Neuronal stem cell (in vitro differentiated cells): ENCODE measurements around the gene LEPROT.

Source experiments
- DNase-seq: peaks from one replicate; pipeline ENCODE4 v3.0.0-alpha.2; 2013; ENCODE audit warnings: low spot score
- H2AFZ ChIP-seq: one replicate; pipeline ENCODE4 v1.6.1; 2013; ENCODE audit warnings: mild to moderate bottlenecking, low read length, inconsistent platforms
- H2AK5ac ChIP-seq: 2 replicates; pipeline ENCODE4 v1.6.1; 2013; ENCODE audit warnings: low read depth, mild to moderate bottlenecking, inconsistent platforms, low read length, moderate library complexity, mixed read lengths
- H2BK120ac ChIP-seq: 2 replicates; pipeline ENCODE4 v1.6.1; 2013; ENCODE audit warnings: low read depth, mild to moderate bottlenecking, inconsistent platforms, low read length, moderate library complexity, mixed read lengths
- H2BK12ac ChIP-seq: one replicate; pipeline ENCODE4 v1.6.1; 2013; ENCODE audit warnings: low read length, inconsistent platforms
- H2BK15ac ChIP-seq: 2 replicates; pipeline ENCODE4 v1.6.1; 2013; ENCODE audit warnings: mild to moderate bottlenecking, low read length, inconsistent platforms, mixed read lengths
- H2BK5ac ChIP-seq: one replicate; pipeline ENCODE4 v1.6.1; 2013; ENCODE audit warnings: inconsistent platforms, mild to moderate bottlenecking, low read length, moderate library complexity
- H3K14ac ChIP-seq: one replicate; pipeline ENCODE4 v1.6.1; 2013; ENCODE audit warnings: low read length, inconsistent platforms
- H3K18ac ChIP-seq: 2 replicates; pipeline ENCODE4 v1.6.1; 2013; ENCODE audit warnings: low read length, inconsistent platforms
- H3K23ac ChIP-seq: 2 replicates; pipeline ENCODE4 v1.6.1; 2013; ENCODE audit warnings: low read depth, mild to moderate bottlenecking, mixed read lengths, low read length, inconsistent platforms; ENCODE audit not compliant: poor library complexity
- H3K27ac ChIP-seq: replicated peaks from 3 replicates; pipeline ENCODE4 v1.5.1; 2013; ENCODE audit warnings: low read length, inconsistent platforms
- H3K27me3 ChIP-seq, 3 experiments: 2 replicates each; pipeline ENCODE4 v1.6.1; 2013; ENCODE audit warnings: low read length in 3 of 3, mild to moderate bottlenecking in 2 of 3, inconsistent platforms in 1 of 3, low read depth in 1 of 3, mixed read lengths in 1 of 3, moderate library complexity in 1 of 3; ENCODE audit not compliant: control insufficient read depth in 3 of 3, insufficient read depth in 3 of 3
- H3K36me3 ChIP-seq, 2 donors: replicated peaks in 1 of 2; 2 replicates each; pipeline ENCODE4 v1.6.1; 2013; ENCODE audit warnings: low read length in 2 of 2; ENCODE audit not compliant: control insufficient read depth in 2 of 2, insufficient read depth in 2 of 2
- H3K4ac ChIP-seq: 2 replicates; pipeline ENCODE4 v1.6.1; 2013; ENCODE audit warnings: inconsistent platforms, mild to moderate bottlenecking, low read length, moderate library complexity
- H3K4me1 ChIP-seq, 2 donors: 1 replicate in 1 of 2; 2 replicates in 1 of 2; pipeline ENCODE4 v1.6.1; 2013; ENCODE audit warnings: low read length in 2 of 2, low read depth in 1 of 2; ENCODE audit not compliant: control insufficient read depth in 2 of 2, insufficient read depth in 1 of 2
- H3K4me2 ChIP-seq: one replicate; pipeline ENCODE4 v1.6.1; 2013; ENCODE audit warnings: mild to moderate bottlenecking, low read length, inconsistent platforms; ENCODE audit not compliant: insufficient read depth, poor library complexity, severe bottlenecking
- H3K4me3 ChIP-seq, 2 donors: 2 replicates each; pipeline ENCODE4 v1.5.1; 2013; ENCODE audit warnings: low read length in 2 of 2, mild to moderate bottlenecking in 2 of 2, inconsistent platforms in 1 of 2, moderate library complexity in 1 of 2
- H3K79me1 ChIP-seq: one replicate; pipeline ENCODE4 v1.6.1; 2013; ENCODE audit warnings: low read depth, mild to moderate bottlenecking, inconsistent platforms, low read length, moderate library complexity
- H3K9ac ChIP-seq: one replicate; pipeline ENCODE4 v1.6.1; 2013; ENCODE audit warnings: mild to moderate bottlenecking, low read depth, low read length, inconsistent platforms; ENCODE audit not compliant: poor library complexity
- H3K9me3 ChIP-seq, 2 donors: replicated peaks in 1 of 2; 2 replicates each; pipeline versions ENCODE3 to v1.6.1; 2013; ENCODE audit warnings: low read length in 2 of 2, mild to moderate bottlenecking in 2 of 2, inconsistent platforms in 1 of 2, low read depth in 1 of 2, mixed read lengths in 1 of 2, moderate library complexity in 1 of 2; ENCODE audit not compliant: control insufficient read depth in 2 of 2, insufficient read depth in 1 of 2
- H4K8ac ChIP-seq: one replicate; pipeline ENCODE4 v1.6.1; 2013; ENCODE audit warnings: low read depth, mild to moderate bottlenecking, inconsistent platforms, low read length, moderate library complexity
- H4K91ac ChIP-seq: one replicate; pipeline ENCODE4 v1.6.1; 2013; ENCODE audit warnings: low read length, low read depth, mild to moderate bottlenecking, inconsistent platforms; ENCODE audit not compliant: poor library complexity
- WGBS, 2 donors: extraction: QIAGEN DNeasy Blood & Tissue Kit; methylation state at CpG; one replicate each; pipeline ENCODE4 v1.1.7; 2013; ENCODE audit warnings: missing lambda C conversion rate in 2 of 2, mixed read lengths in 1 of 2; ENCODE audit not compliant: insufficient read length in 2 of 2, insufficient replicate concordance in 1 of 2; ENCODE audit errors: extremely low coverage in 2 of 2; 5-methylcytosine and 5-hydroxymethylcytosine counted together

Gene LEPROT

DNA sequence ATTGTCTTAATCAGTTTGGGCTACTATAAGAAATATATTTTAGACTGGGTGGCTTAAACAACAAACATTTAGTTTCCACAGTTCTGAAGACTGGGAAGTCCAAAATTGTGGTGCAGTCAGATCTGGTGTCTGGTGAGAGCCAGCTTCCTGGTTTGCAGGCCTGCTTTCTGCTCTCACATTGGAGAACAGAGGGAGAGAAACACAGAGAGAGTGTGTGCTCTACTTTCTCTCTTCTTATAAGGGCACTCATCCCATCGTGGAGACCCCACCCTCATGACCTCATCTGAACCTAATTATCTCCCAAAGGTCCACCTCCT, 4.1 kb downstream of the LEPROT start:
- no peak overlapping the region for H2BK12ac ChIP-seq
- H3K23ac ChIP-seq = no peak overlapping the region
- no peak overlapping the region for H2BK15ac ChIP-seq
- H3K27ac ChIP-seq = no peak overlapping the region
- no peak overlapping the region for H2BK5ac ChIP-seq
- no peak overlapping the region for H2BK120ac ChIP-seq
- no peak overlapping the region for H3K18ac ChIP-seq
- H3K4me3 ChIP-seq = no peak overlapping the region
- no CpG with 5 or more reads among the region's 1 CpG for WGBS, 2 donors
- H4K91ac ChIP-seq = no peak overlapping the region
- no peak overlapping the region for H3K9ac ChIP-seq
- no peak overlapping the region for H4K8ac ChIP-seq
- H3K79me1 ChIP-seq = peaks cover 5% of the 10 kb centered on the region
- H3K36me3 ChIP-seq = peaks cover 2 to 46% of the 10 kb centered on the region in 2 donors
- no peak for DNase-seq
- H3K4me2 ChIP-seq = no peak overlapping the region
- peaks cover 5% of the 10 kb centered on the region in 2 donors for H3K4me1 ChIP-seq
- no peak overlapping the region for H3K14ac ChIP-seq
- H2AK5ac ChIP-seq = no peak overlapping the region
- H3K9me3 ChIP-seq = no peaks in the 10 kb centered on the region
- H3K4ac ChIP-seq = no peak overlapping the region
- no peaks in the 10 kb centered on the region for H3K27me3 ChIP-seq
- no peak overlapping the region for H2AFZ ChIP-seq

GRCh38 chr1:65425006-65425405, 4.5 kb downstream of the LEPROT start:
- Histone ChIP-seq H3K23ac (no peak overlapping the region), H3K4ac (no peak overlapping the region), H3K4me2 (no peak overlapping the region), H3K9me3 (no peaks in the 10 kb centered on the region), H3K14ac (no peak overlapping the region), H4K8ac (no peak overlapping the region), H3K27me3 (no peaks in the 10 kb centered on the region), H2BK12ac (no peak overlapping the region), H3K9ac (no peak overlapping the region), H2BK15ac (no peak overlapping the region), H2BK5ac (no peak overlapping the region), H2BK120ac (no peak overlapping the region), H2AK5ac (no peak overlapping the region), H3K79me1 (peaks cover 5% of the 10 kb centered on the region), H3K36me3 (peaks cover 2 to 51% of the 10 kb centered on the region in 2 donors), H3K4me3 (no peak overlapping the region), H2AFZ (no peak overlapping the region), H3K4me1 (peaks cover 2 to 9% of the 10 kb centered on the region in 2 donors), H3K18ac (no peak overlapping the region), H3K27ac (no peak overlapping the region), H4K91ac (no peak overlapping the region)
- no CpG with 5 or more reads among the region's 2 CpGs for WGBS, 2 donors
- DNase-seq = no peak

GRCh38 chr1:65425697-65426096, 5.2 kb downstream of the LEPROT start:
- H3K27ac ChIP-seq = peak overlapping the region; percentile 10

DNA sequence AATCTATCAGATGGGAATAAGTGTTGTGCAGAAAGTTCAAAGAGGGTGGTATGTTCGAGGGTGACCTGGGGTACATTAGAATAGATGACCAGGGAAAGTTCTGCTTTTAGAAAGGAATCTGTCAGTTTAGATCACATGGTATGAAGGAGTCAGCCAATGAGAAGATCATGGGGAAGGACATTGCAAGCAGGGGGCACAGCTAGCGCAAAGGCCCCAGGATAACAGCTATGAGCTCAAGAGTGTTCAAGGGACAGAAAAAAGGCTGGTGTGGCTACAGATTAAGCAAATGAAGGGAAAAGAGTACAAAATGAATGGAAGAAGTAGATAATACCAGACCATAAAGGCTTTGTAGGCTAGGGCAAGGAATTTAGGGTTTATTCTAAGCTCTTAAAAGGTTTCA, 8.6 kb downstream of the LEPROT start:
- no peaks in the 10 kb centered on the region for H3K9me3 ChIP-seq
- H3K4me2 ChIP-seq = no peak overlapping the region
- H4K91ac ChIP-seq = no peak overlapping the region
- H2BK5ac ChIP-seq = no peak overlapping the region
- H3K23ac ChIP-seq = no peak overlapping the region
- no peak overlapping the region for H3K9ac ChIP-seq
- no peak overlapping the region for H3K14ac ChIP-seq
- H2BK120ac ChIP-seq = no peak overlapping the region
- no peak for DNase-seq
- no peaks in the 10 kb centered on the region for H3K79me1 ChIP-seq
- WGBS, 2 donors = no CpG with 5 or more reads among the region's 2 CpGs
- H3K27me3 ChIP-seq = no peaks in the 10 kb centered on the region
- H2BK15ac ChIP-seq = no peak overlapping the region
- peaks cover 2 to 83% of the 10 kb centered on the region in 2 donors for H3K36me3 ChIP-seq
- H4K8ac ChIP-seq = no peak overlapping the region
- no peak overlapping the region for H2AK5ac ChIP-seq
- H3K4me1 ChIP-seq = peaks cover 0 to 19% of the 10 kb centered on the region in 2 donors
- peak overlapping the region; percentile 34 for H3K27ac ChIP-seq
- no peak overlapping the region for H2BK12ac ChIP-seq
- H2AFZ ChIP-seq = no peak overlapping the region
- no peak overlapping the region for H3K4me3 ChIP-seq
- H3K4ac ChIP-seq = no peak overlapping the region
- no peak overlapping the region for H3K18ac ChIP-seq

More at GRCh38 chr1:65425697-65426096, 5.2 kb downstream of the LEPROT start:
- Histone ChIP-seq H3K27me3 (no peaks in the 10 kb centered on the region), H3K79me1 (peaks cover 5% of the 10 kb centered on the region), H3K36me3 (peaks cover 2 to 58% of the 10 kb centered on the region in 2 donors), H3K18ac (no peak overlapping the region), H3K4me3 (no peak overlapping the region), H3K9me3 (no peaks in the 10 kb centered on the region), H3K4ac (no peak overlapping the region), H3K9ac (no peak overlapping the region), H2BK12ac (no peak overlapping the region), H3K23ac (no peak overlapping the region), H3K4me2 (no peak overlapping the region), H2BK5ac (no peak overlapping the region), H2AK5ac (no peak overlapping the region), H4K8ac (no peak overlapping the region), H3K4me1 (peaks cover 2 to 11% of the 10 kb centered on the region in 2 donors), H2BK120ac (no peak overlapping the region), H2BK15ac (no peak overlapping the region), H3K14ac (no peak overlapping the region), H2AFZ (no peak overlapping the region), H4K91ac (no peak overlapping the region)
- WGBS, 2 donors = no CpG with 5 or more reads among the region's 3 CpGs
- no peak for DNase-seq
